Gastrocnemius medialis (tissue), 4 donors: ENCODE measurements around the gene SCD. TPM values are rescaled to one million over a fixed set of nuclear protein-coding genes. Genes with fewer than 3 reads are reported as not detected.

Source experiments
- ATAC-seq, 2 donors: fragments of 150-250 bp; one replicate each; pipeline ENCODE4 v1.9.1; 2016
- DNase-seq, 2 donors: peaks; one replicate each; pipeline ENCODE4 v3.0.0-alpha.2; 2019
- H3K27ac ChIP-seq, 4 donors: fragments of 200-600 bp; sonication (generic); 1 replicate in 1 of 4; 2 replicates in 3 of 4; pipeline ENCODE4 v1.5.1; 2016 to 2018; ENCODE audit warnings: mild to moderate bottlenecking in 2 of 4, moderate library complexity in 1 of 4
- H3K27me3 ChIP-seq, 3 donors: fragments of 200-600 bp; sonication (generic) in 2 of 3; 1 replicate in 1 of 3; 2 replicates in 2 of 3; pipeline versions ENCODE4 v1.5.1 to v1.6.0; 2016 to 2019; ENCODE audit warnings: mild to moderate bottlenecking in 1 of 3, moderate library complexity in 1 of 3
- H3K36me3 ChIP-seq, 2 donors: fragments of 200-600 bp; sonication (generic) in 1 of 2; one replicate each; pipeline ENCODE4 v1.5.1; 2017 to 2018
- H3K4me1 ChIP-seq, 2 donors: fragments of 200-600 bp; sonication (generic) in 1 of 2; one replicate each; pipeline ENCODE4 v1.5.1; 2016 to 2017; ENCODE audit warnings: mild to moderate bottlenecking in 2 of 2
- H3K4me3 ChIP-seq, 4 donors: fragments of 200-600 bp; sonication (generic) in 3 of 4; 1 replicate in 1 of 4; 2 replicates in 3 of 4; pipeline ENCODE4 v1.5.1; 2016 to 2019; ENCODE audit warnings: mild to moderate bottlenecking in 2 of 4
- H3K9me3 ChIP-seq, 3 donors: fragments of 200-600 bp; sonication (generic) in 2 of 3; 1 replicate in 1 of 3; 2 replicates in 2 of 3; pipeline ENCODE4 v1.5.1; 2016 to 2019
- POLR2A ChIP-seq, 2 donors: fragments of 450-650 bp; IDR thresholded peaks; one replicate each; pipeline ENCODE4 v1.6.1; 2017; ENCODE audit warnings: antibody characterized with exemption in 2 of 2, mild to moderate bottlenecking in 2 of 2, moderate library complexity in 2 of 2
- in situ Hi-C, 4 donors: fragments of 200-750 bp; cut with MboI; loops; one replicate each; pipeline versions ENCODE4 v1.15.0 to v1.8.0; 2017; ENCODE audit warnings: low sequenced_read_pairs in 4 of 4
- intact Hi-C: fragments of 100-400 bp; cut with DNase I; formaldehyde crosslinking; loops from one replicate; pipeline ENCODE4 v1.15.1; 2023; ENCODE audit warnings: low total_unique reads
- total RNA-seq, 4 donors: library from RNA; depleted of rRNA; stranded (reverse); fragments of >200 nt; gene quantifications; one replicate each; pipeline versions ENCODE4 v1.1.0 to v1.2.3, GENCODE V29; 2016
- TF ChIP-seq, protein P1 (sequence below), 5 experiments: fragments of 450-650 bp in 3 of 5; fragments of 200-600 bp in 2 of 5; sonication (generic) in 2 of 5; IDR thresholded peaks in 4 of 5; conservative IDR thresholded peaks in 1 of 5; 1 replicate in 4 of 5; 2 replicates in 1 of 5; pipeline ENCODE4 v1.5.1; 2016 to 2019; ENCODE audit warnings: antibody characterized with exemption in 5 of 5, mild to moderate bottlenecking in 3 of 5, moderate library complexity in 3 of 5

SCD gene
- total RNA-seq, 4 donors from 2014 or later, result 1.1 to 1.9 (median 1.6) TPM

DNA sequence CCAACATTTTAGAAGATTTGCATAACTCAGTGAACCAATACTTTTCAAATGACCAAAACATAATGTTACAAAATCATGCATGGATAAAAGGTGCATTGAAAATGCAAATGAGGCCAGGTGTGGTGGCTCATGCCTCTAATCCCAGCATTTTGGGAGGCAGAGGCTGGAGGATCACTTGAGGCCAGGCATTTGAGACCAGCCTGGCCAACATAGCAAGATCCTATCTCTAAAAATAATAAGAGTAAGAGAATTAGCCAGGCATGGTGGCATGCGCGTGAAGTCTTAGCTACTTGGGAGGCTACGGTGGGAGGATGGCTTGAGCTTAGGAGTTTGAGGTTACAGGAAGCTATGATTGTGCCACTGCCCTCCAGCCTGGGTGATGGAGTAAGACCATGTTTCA lies 33.4 kb downstream of the SCD start:
- in situ Hi-C loops, result no loop called here
- Histone ChIP-seq H3K9me3 (no peaks in the 10 kb centered on the region), H3K4me1 (no peaks in the 10 kb centered on the region), H3K36me3 (peaks cover 0 to 15% of the 10 kb centered on the region in 2 donors), H3K4me3 (no peak overlapping the region), H3K27me3 (no peaks in the 10 kb centered on the region), H3K27ac (no peak overlapping the region)
- no peak for ATAC-seq
- TF ChIP-seq POLR2A (IDR thresholded peaks at IDR 0.05), result no peak
- TF ChIP-seq, protein P1, sequence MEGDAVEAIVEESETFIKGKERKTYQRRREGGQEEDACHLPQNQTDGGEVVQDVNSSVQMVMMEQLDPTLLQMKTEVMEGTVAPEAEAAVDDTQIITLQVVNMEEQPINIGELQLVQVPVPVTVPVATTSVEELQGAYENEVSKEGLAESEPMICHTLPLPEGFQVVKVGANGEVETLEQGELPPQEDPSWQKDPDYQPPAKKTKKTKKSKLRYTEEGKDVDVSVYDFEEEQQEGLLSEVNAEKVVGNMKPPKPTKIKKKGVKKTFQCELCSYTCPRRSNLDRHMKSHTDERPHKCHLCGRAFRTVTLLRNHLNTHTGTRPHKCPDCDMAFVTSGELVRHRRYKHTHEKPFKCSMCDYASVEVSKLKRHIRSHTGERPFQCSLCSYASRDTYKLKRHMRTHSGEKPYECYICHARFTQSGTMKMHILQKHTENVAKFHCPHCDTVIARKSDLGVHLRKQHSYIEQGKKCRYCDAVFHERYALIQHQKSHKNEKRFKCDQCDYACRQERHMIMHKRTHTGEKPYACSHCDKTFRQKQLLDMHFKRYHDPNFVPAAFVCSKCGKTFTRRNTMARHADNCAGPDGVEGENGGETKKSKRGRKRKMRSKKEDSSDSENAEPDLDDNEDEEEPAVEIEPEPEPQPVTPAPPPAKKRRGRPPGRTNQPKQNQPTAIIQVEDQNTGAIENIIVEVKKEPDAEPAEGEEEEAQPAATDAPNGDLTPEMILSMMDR (IDR thresholded peaks at IDR 0.05 in 4 of 5, conservative IDR thresholded peaks at IDR 0.05 in 1 of 5), result no peak
- intact Hi-C loops, result no loop called here
- DNase-seq, result no peak

DNA sequence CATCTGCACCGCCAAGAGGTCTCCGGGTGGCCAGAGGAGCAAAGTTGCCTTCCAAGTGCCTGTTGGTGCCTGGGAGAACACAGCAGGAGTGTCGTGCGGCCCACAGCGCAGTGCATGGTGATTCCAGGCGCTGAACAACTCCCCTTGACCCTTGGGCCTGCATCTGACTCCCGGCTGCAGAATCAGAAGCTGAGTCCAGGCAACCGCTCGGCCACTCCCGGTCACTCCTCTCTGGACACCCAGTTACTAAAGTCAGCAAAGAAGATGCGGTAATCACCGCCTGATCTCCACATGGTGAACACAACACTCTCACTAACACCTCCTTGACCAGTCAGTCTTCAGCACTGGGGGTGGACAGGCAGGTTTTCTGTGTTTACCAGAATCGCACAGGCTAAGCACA lies 35.5 kb downstream of the SCD start:
- no peak overlapping the region for H3K4me3 ChIP-seq
- H3K36me3 ChIP-seq, result peaks cover 0 to 15% of the 10 kb centered on the region in 2 donors
- DNase-seq (no peak), ATAC-seq (no peak)
- in situ Hi-C loops, result no loop called here
- H3K27ac ChIP-seq, result no peak overlapping the region
- intact Hi-C loops, result no loop called here
- no peaks in the 10 kb centered on the region for H3K4me1 ChIP-seq
- H3K27me3 ChIP-seq, result no peaks in the 10 kb centered on the region
- no peaks in the 10 kb centered on the region for H3K9me3 ChIP-seq
- TF ChIP-seq, protein P1 (IDR thresholded peaks at IDR 0.05 in 4 of 5, conservative IDR thresholded peaks at IDR 0.05 in 1 of 5), result no peak
- TF ChIP-seq POLR2A (IDR thresholded peaks at IDR 0.05), result no peak

DNA sequence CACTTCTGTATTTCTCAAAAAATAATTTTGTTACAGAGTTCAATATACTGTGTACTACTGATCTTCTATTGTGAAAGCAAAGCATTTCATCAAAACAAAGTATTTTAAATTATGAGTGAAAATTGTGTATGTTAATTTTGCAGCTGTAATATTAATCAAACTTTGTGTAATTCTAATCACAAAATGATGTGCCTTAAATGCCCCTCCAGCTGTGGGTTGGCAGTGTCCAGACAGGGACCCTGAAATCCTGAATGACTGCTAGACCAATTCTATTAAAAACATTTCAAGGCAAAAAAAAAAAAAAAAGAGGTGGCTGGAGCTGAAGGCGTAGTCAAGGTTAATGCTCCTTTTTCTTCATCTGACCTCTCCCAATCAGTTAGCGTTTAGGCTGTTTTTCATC lies 36.2 kb downstream of the SCD start:
- intact Hi-C loops, result no loop called here
- in situ Hi-C loops, result no loop called here
- Histone ChIP-seq H3K36me3 (peaks cover 0 to 15% of the 10 kb centered on the region in 2 donors), H3K9me3 (no peaks in the 10 kb centered on the region), H3K4me3 (no peak overlapping the region), H3K27ac (no peak overlapping the region), H3K27me3 (no peaks in the 10 kb centered on the region), H3K4me1 (no peaks in the 10 kb centered on the region)
- TF ChIP-seq, protein P1 (IDR thresholded peaks at IDR 0.05 in 4 of 5, conservative IDR thresholded peaks at IDR 0.05 in 1 of 5), result no peak
- no peak for TF ChIP-seq POLR2A (IDR thresholded peaks at IDR 0.05)
- DNase-seq (no peak), ATAC-seq (no peak)

DNA sequence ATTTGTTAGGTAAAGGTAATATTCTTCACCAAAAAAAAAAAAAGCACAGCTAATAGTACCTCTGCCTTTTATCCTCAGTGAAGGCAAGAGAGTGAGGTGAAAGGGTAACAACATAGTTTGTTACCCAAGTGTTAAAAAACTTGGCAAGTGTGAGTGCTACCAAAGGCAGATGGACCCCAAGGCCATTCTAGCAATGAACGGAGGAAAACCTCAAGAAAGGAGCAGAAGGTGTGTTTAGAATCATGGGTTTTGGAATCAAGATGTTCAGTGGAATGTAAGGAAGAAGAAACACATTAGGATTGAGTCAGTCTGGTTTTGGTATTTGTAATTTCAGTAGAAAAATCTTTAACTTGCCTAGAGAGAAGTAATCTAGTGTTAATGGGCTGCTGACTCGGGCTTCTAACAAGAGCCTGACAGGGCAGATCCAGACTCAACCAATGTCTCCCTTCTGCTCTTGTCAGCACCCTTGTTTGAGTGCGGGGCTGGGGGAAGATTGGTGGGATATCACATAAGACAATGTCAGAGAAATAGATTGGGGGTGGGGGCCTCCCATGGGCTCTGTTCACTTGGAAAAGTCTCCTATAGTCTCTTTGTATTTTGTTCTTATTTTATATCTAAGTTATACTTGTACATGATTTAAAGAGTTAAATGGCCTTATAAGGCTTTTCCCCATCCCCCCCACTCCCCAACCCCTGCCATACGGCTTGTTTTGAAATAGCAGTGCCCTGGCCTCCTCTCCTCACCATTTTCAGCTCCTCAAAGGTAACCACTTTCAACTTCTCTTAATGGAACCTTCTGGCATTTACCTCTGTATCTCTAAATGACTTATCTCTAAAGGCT lies 44.4 kb downstream of the SCD start:
- Histone ChIP-seq H3K27me3 (no peaks in the 10 kb centered on the region), H3K27ac (no peak overlapping the region), H3K4me3 (no peak overlapping the region), H3K4me1 (no peaks in the 10 kb centered on the region), H3K9me3 (no peaks in the 10 kb centered on the region), H3K36me3 (no peaks in the 10 kb centered on the region)
- no peak for DNase-seq
- no peak for TF ChIP-seq POLR2A (IDR thresholded peaks at IDR 0.05)
- TF ChIP-seq, protein P1 (IDR thresholded peaks at IDR 0.05 in 4 of 5, conservative IDR thresholded peaks at IDR 0.05 in 1 of 5), result no peak
- ATAC-seq, result no peak
- intact Hi-C loops (no loop called here), in situ Hi-C loops (no loop called here)

DNA sequence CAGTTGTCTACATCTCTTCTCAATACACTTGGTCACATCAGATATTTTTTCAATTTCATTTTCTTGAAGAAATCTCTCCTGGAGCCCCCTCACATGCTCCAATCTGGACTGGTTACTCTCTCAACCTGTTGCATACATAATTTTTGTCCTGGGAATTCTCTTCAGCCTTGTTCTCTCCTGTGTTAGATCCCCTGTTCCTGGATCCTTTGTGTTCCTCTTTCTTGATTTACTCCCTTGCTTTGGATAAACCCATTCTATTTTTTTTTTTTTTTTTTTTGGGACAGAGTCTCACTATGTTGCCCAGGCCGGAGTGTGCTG lies 45.6 kb downstream of the SCD start:
- ATAC-seq (no peak), DNase-seq (no peak)
- no peaks in the 10 kb centered on the region for H3K9me3 ChIP-seq
- intact Hi-C loops, result no loop called here
- no peaks in the 10 kb centered on the region for H3K36me3 ChIP-seq
- in situ Hi-C loops, result no loop called here
- H3K27ac ChIP-seq, result no peak overlapping the region
- H3K4me3 ChIP-seq, result no peak overlapping the region
- H3K4me1 ChIP-seq, result no peaks in the 10 kb centered on the region
- no peaks in the 10 kb centered on the region for H3K27me3 ChIP-seq
- TF ChIP-seq POLR2A (IDR thresholded peaks at IDR 0.05), result no peak
- TF ChIP-seq, protein P1 (IDR thresholded peaks at IDR 0.05 in 4 of 5, conservative IDR thresholded peaks at IDR 0.05 in 1 of 5), result no peak
